HepG2 (cell line): ENCODE results near the gene SKI. TPM values are rescaled to one million over a fixed set of nuclear protein-coding genes. Genes with fewer than 3 reads are reported as not detected.
A peak's percentile ranks its signal among the peaks of the same experiment; 100 is the strongest.

ENCODE experiments used
- EED ChIP-seq: sonication (generic); formaldehyde crosslinking; IDR thresholded peaks from 2 replicates; pipeline ENCODE4 v1.5.0; 2020; ENCODE audit warnings: mild to moderate bottlenecking, missing genetic modification reagents
- MIER3 ChIP-seq: IDR thresholded peaks from 2 replicates; pipeline ENCODE4 v1.6.1; 2016; ENCODE audit warnings: missing compliant biosample characterization, borderline replicate concordance
- NFATC3 ChIP-seq: sonication (generic); formaldehyde crosslinking; IDR thresholded peaks from 2 replicates; pipeline ENCODE4 v1.5.1; 2020; ENCODE audit warnings: mild to moderate bottlenecking, missing genetic modification reagents
- PRMT3 ChIP-seq: sonication (generic); formaldehyde crosslinking; IDR thresholded peaks from 2 replicates; pipeline ENCODE4 v1.8.1; 2022; ENCODE audit warnings: low read depth, mild to moderate bottlenecking, moderate library complexity, missing genetic modification reagents, borderline replicate concordance
- RFXANK ChIP-seq: IDR thresholded peaks from 2 replicates; pipeline ENCODE4 v1.6.1; 2016
- RXRA ChIP-seq: sonication (generic); formaldehyde crosslinking; IDR thresholded peaks from 2 replicates; pipeline ENCODE4 v1.5.1; 2020; ENCODE audit warnings: missing genetic modification reagents
- SALL1 ChIP-seq: sonication (generic); formaldehyde crosslinking; IDR thresholded peaks from 2 replicates; pipeline ENCODE4 v1.8.0; 2022; ENCODE audit warnings: mild to moderate bottlenecking, missing genetic modification reagents
- SIX1 ChIP-seq: sonication (generic); formaldehyde crosslinking; IDR thresholded peaks from 2 replicates; pipeline ENCODE4 v1.4.0; 2020; ENCODE audit warnings: missing genetic modification reagents, borderline replicate concordance
- SPEN ChIP-seq: sonication (generic); formaldehyde crosslinking; IDR thresholded peaks from 2 replicates; pipeline ENCODE4 v1.5.1; 2020; ENCODE audit warnings: low read depth, mild to moderate bottlenecking, missing genetic modification reagents
- STAT5B ChIP-seq: sonication (generic); formaldehyde crosslinking; IDR thresholded peaks from 2 replicates; pipeline ENCODE4 v1.4.0; 2020; ENCODE audit warnings: missing genetic modification reagents
- polyA plus RNA-seq, 8 experiments: library from polyadenylated mRNA; depleted of rRNA in 3 of 8; stranded (reverse) in 7 of 8; unstranded in 1 of 8; fragments of >200 nt; fragmentation: Illumina TruSeq in 4 of 8; extraction: Trizol in 4 of 8; gene quantifications; 2 replicates each; pipeline versions ENCODE4 v1.2.1 to v1.2.3, GENCODE V29; 2011 to 2016; ENCODE audit warnings: low read depth in 4 of 8, missing spikeins in 1 of 8, mixed read lengths in 1 of 8; ENCODE audit not compliant: insufficient read depth in 1 of 8
- total RNA-seq, 5 experiments: library from RNA; depleted of rRNA; stranded (reverse); fragments of >200 nt; fragmentation: Illumina TruSeq; extraction: Trizol; gene quantifications; 2 replicates each; pipeline ENCODE4 v1.2.3, GENCODE V29; 2016; ENCODE audit warnings: low read depth in 1 of 5
- TF ChIP-seq, protein P1 (sequence below): sonication (generic); formaldehyde crosslinking; IDR thresholded peaks from 2 replicates; pipeline ENCODE4 v1.4.0; 2020; ENCODE audit warnings: missing genetic modification reagents, mild to moderate bottlenecking, borderline replicate concordance
- TF ChIP-seq, protein P2 (sequence below): sonication (generic); formaldehyde crosslinking; IDR thresholded peaks from 2 replicates; pipeline ENCODE4 v1.4.0; 2020; ENCODE audit warnings: missing genetic modification reagents, mild to moderate bottlenecking, borderline replicate concordance
- TF ChIP-seq, protein P3 (sequence below): sonication (generic); formaldehyde crosslinking; IDR thresholded peaks from 2 replicates; pipeline ENCODE4 v1.4.0; 2020; ENCODE audit warnings: missing genetic modification reagents, borderline replicate concordance
- TF ChIP-seq, protein P4 (sequence below): sonication (generic); formaldehyde crosslinking; IDR thresholded peaks from 2 replicates; pipeline ENCODE4 v1.8.0; 2022; ENCODE audit warnings: mild to moderate bottlenecking, missing genetic modification reagents, borderline replicate concordance
- TF ChIP-seq, protein P5 (sequence below): sonication (generic); formaldehyde crosslinking; IDR thresholded peaks from 2 replicates; pipeline ENCODE4 v1.5.0; 2020; ENCODE audit warnings: mild to moderate bottlenecking, missing genetic modification reagents, borderline replicate concordance

Gene SKI
- total and polyA plus RNA-seq, 2 of the 13 experiments (the other 11 are each of a cell fraction or from before 2014, with no cell fraction given), result 4.7 to 6.9 TPM

DNA sequence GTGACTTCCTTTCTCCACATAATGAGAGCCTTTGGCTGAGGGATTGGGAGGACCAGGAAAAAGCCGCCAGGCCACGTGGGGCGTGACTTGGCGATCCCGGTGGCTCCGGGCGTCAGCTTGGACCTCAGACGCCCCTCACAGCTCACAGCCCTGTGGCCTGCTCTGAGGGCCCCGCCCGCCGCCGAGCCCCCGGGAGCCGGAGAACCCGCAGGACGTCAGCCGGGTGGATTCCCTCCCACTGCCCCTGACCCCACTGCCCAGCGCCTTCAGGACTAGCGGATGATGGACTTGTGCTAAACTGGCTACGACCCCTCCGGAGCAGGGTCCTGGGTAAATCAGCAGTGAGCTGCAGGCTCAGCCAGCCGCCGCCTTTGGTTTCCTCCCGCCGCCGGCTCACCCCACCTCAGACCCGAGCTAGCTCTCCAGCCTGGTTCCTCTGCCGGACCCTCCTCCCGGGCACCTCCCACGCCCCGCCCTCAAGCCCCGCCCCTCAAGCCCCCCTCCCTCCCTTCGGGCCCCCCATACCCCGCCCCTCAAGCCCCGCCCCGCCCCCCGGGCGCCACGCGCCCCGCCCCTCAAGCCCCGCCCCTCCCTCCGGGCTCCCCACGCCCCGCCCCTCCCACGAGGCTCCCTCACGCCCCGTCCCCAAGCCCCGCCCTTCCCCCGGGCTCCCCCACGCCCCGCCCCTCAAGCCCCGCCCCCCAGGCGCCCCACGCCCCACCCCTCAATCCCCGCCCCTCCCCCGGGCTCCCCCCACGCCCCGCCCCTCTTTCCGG, 23.5 kb upstream of the SKI start (continued):
- TF ChIP-seq, protein P1, sequence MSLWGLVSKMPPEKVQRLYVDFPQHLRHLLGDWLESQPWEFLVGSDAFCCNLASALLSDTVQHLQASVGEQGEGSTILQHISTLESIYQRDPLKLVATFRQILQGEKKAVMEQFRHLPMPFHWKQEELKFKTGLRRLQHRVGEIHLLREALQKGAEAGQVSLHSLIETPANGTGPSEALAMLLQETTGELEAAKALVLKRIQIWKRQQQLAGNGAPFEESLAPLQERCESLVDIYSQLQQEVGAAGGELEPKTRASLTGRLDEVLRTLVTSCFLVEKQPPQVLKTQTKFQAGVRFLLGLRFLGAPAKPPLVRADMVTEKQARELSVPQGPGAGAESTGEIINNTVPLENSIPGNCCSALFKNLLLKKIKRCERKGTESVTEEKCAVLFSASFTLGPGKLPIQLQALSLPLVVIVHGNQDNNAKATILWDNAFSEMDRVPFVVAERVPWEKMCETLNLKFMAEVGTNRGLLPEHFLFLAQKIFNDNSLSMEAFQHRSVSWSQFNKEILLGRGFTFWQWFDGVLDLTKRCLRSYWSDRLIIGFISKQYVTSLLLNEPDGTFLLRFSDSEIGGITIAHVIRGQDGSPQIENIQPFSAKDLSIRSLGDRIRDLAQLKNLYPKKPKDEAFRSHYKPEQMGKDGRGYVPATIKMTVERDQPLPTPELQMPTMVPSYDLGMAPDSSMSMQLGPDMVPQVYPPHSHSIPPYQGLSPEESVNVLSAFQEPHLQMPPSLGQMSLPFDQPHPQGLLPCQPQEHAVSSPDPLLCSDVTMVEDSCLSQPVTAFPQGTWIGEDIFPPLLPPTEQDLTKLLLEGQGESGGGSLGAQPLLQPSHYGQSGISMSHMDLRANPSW (CRISPR knock-in tag), result no peak
- TF ChIP-seq NFATC3 (CRISPR knock-in tag) (0 out of 2 replicates have a peak, but pooled peaks have one; percentile 78), RXRA (CRISPR knock-in tag) (no peak), EED (CRISPR knock-in tag) (no peak), SALL1 (CRISPR knock-in tag) (peak; percentile 38; the same call in 1 of the 2 replicates), STAT5B (CRISPR knock-in tag) (no peak), SIX1 (CRISPR knock-in tag) (no peak), RFXANK (CRISPR knock-in tag) (no peak), SPEN (CRISPR knock-in tag) (no peak), PRMT3 (no peak), MIER3 (CRISPR knock-in tag) (no peak)
- TF ChIP-seq, protein P2, sequence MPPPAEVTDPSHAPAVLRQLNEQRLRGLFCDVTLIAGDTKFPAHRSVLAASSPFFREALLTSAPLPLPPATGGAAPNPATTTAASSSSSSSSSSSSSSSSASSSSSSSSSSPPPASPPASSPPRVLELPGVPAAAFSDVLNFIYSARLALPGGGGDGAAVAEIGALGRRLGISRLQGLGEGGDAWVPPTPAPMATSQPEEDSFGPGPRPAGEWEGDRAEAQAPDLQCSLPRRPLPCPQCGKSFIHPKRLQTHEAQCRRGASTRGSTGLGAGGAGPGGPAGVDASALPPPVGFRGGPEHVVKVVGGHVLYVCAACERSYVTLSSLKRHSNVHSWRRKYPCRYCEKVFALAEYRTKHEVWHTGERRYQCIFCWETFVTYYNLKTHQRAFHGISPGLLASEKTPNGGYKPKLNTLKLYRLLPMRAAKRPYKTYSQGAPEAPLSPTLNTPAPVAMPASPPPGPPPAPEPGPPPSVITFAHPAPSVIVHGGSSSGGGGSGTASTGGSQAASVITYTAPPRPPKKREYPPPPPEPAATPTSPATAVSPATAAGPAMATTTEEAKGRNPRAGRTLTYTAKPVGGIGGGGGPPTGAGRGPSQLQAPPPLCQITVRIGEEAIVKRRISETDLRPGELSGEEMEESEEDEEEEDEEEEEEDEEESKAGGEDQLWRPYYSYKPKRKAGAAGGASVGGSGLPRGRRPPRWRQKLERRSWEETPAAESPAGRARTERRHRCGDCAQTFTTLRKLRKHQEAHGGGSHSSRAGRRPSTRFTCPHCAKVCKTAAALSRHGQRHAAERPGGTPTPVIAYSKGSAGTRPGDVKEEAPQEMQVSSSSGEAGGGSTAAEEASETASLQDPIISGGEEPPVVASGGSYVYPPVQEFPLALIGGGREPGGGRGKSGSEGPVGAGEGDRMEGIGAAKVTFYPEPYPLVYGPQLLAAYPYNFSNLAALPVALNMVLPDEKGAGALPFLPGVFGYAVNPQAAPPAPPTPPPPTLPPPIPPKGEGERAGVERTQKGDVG, result no peak
- TF ChIP-seq, protein P3, sequence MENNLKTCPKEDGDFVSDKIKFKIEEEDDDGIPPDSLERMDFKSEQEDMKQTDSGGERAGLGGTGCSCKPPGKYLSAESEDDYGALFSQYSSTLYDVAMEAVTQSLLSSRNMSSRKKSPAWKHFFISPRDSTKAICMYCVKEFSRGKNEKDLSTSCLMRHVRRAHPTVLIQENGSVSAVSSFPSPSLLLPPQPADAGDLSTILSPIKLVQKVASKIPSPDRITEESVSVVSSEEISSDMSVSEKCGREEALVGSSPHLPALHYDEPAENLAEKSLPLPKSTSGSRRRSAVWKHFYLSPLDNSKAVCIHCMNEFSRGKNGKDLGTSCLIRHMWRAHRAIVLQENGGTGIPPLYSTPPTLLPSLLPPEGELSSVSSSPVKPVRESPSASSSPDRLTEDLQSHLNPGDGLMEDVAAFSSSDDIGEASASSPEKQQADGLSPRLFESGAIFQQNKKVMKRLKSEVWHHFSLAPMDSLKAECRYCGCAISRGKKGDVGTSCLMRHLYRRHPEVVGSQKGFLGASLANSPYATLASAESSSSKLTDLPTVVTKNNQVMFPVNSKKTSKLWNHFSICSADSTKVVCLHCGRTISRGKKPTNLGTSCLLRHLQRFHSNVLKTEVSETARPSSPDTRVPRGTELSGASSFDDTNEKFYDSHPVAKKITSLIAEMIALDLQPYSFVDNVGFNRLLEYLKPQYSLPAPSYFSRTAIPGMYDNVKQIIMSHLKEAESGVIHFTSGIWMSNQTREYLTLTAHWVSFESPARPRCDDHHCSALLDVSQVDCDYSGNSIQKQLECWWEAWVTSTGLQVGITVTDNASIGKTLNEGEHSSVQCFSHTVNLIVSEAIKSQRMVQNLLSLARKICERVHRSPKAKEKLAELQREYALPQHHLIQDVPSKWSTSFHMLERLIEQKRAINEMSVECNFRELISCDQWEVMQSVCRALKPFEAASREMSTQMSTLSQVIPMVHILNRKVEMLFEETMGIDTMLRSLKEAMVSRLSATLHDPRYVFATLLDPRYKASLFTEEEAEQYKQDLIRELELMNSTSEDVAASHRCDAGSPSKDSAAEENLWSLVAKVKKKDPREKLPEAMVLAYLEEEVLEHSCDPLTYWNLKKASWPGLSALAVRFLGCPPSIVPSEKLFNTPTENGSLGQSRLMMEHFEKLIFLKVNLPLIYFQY (CRISPR knock-in tag), result no peak
- TF ChIP-seq, protein P4, sequence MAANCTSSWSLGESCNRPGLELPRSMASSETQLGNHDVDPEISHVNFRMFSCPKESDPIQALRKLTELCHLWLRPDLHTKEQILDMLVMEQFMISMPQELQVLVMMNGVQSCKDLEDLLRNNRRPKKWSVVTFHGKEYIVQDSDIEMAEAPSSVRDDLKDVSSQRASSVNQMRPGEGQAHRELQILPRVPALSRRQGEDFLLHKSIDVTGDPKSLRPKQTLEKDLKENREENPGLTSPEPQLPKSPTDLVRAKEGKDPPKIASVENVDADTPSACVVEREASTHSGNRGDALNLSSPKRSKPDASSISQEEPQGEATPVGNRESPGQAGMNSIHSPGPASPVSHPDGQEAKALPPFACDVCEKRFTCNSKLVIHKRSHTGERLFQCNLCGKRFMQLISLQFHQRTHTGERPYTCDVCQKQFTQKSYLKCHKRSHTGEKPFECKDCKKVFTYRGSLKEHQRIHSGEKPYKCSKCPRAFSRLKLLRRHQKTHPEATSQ (CRISPR knock-in tag), result no peak
- TF ChIP-seq, protein P5, sequence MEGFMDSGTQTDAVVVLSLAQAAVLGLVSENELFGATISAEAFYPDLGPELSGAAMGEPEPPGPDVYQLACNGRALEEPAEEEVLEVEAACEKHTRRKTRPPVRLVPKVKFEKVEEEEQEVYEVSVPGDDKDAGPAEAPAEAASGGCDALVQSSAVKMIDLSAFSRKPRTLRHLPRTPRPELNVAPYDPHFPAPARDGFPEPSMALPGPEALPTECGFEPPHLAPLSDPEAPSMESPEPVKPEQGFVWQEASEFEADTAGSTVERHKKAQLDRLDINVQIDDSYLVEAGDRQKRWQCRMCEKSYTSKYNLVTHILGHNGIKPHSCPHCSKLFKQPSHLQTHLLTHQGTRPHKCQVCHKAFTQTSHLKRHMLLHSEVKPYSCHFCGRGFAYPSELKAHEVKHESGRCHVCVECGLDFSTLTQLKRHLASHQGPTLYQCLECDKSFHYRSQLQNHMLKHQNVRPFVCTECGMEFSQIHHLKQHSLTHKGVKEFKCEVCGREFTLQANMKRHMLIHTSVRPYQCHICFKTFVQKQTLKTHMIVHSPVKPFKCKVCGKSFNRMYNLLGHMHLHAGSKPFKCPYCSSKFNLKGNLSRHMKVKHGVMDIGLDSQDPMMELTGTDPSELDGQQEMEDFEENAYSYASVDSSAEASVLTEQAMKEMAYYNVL, result no peak
